HCT116 (cell line): ENCODE results near the gene SLC16A4.

Experiments
- POLR2A ChIP-seq: IDR thresholded peaks from 2 replicates; pipeline ENCODE4 v1.7.0; 2011; ENCODE audit warnings: borderline replicate concordance; ENCODE audit not compliant: insufficient read depth, insufficient read length; ENCODE audit errors: extremely low read depth
- POLR2AphosphoS5 ChIP-seq: IDR thresholded peaks from 2 replicates; pipeline ENCODE4 v1.6.1; 2011; ENCODE audit warnings: mild to moderate bottlenecking, low read depth, low read length, moderate library complexity
- TF ChIP-seq, protein P1 (sequence below), 3 experiments: fragments of 200-600 bp in 1 of 3; sonication (generic) in 1 of 3; IDR thresholded peaks in 2 of 3; conservative IDR thresholded peaks in 1 of 3; 2 replicates each; pipeline ENCODE4 v1.5.1; 2012 to 2017; ENCODE audit warnings: low read depth in 2 of 3, low read length in 2 of 3, antibody characterized with exemption in 1 of 3, borderline replicate concordance in 1 of 3, control low read depth in 1 of 3, mild to moderate bottlenecking in 1 of 3, mixed read lengths in 1 of 3, mixed run types in 1 of 3, moderate library complexity in 1 of 3; ENCODE audit not compliant: insufficient read depth in 1 of 3

DNA sequence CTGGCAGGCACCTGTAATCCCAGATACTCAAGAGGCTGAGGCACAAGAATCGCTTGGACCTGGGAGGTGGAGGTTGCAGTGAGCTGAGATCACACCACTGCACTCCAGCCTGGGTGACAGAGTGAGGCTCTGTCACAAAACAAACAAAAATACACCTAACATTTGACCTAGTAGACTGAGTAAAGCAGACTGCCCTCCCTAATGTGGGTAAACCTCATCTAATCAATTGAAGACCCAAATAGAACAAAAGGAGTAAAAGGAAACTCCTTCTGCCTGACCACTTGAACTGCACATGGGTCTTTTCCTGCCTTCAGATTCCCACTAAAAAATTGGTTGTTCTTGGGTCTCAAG is 70.7 kb downstream of the SLC16A4 start:
- TF ChIP-seq POLR2AphosphoS5 = no peak
- TF ChIP-seq, protein P1, sequence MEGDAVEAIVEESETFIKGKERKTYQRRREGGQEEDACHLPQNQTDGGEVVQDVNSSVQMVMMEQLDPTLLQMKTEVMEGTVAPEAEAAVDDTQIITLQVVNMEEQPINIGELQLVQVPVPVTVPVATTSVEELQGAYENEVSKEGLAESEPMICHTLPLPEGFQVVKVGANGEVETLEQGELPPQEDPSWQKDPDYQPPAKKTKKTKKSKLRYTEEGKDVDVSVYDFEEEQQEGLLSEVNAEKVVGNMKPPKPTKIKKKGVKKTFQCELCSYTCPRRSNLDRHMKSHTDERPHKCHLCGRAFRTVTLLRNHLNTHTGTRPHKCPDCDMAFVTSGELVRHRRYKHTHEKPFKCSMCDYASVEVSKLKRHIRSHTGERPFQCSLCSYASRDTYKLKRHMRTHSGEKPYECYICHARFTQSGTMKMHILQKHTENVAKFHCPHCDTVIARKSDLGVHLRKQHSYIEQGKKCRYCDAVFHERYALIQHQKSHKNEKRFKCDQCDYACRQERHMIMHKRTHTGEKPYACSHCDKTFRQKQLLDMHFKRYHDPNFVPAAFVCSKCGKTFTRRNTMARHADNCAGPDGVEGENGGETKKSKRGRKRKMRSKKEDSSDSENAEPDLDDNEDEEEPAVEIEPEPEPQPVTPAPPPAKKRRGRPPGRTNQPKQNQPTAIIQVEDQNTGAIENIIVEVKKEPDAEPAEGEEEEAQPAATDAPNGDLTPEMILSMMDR (IDR thresholded peaks at IDR 0.05 in 2 of 3, conservative IDR thresholded peaks at IDR 0.05 in 1 of 3; ENCODE audit: borderline replicate concordance in 1 of 3, insufficient read depth in 1 of 3, low read depth in 2 of 3, low read length in 2 of 3) = no peak
- no peak for TF ChIP-seq POLR2A
